NCI-H2107 (cell line): ENCODE measurements around the gene HSPG2.
"Not testable (repeated sequence)": the region's sequence is repeated elsewhere in the genome, so short reads cannot be mapped to it uniquely, and the experiment has no call there.

Experiments
- DNase-seq: peaks from one replicate; lab custom pipeline; 2025; lab: John Stamatoyannopoulos, UW

Gene HSPG2

GRCh38 chr1:21843208-21843607 lies 93.9 kb downstream of the HSPG2 start:
- DNase-seq, result no peak

DNA sequence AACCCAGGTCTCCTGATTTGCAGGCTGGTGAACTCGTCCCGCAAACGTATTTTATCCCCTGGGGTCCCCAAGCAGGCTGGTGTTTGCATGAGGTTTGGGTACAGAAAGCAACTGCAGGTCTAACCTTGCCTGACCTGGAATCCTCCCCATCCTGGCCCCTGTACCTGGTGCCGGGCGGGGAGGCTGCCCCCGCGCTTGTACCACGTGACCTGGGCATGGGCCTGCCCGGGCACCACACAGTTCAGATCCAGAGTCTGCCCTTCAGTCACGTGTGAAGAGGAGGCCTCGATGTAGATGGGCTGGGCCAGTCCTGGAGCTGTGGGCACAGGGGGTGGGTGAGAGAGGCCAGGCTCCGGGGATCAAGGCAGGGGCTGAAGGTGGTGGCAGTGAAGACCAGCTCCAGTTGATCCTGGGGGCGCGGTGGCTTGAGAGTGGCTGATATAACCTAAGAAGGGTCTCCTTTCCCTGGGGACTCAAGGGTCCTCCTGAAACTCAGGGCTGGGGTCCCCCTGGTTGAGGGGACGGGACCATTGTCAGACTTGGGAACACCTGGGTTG lies 94.4 kb downstream of the HSPG2 start:
- DNase-seq, result no peak

- DNase-seq, result no peak
Observed at GRCh38 chr1:21841852-21842466, 95.2 kb downstream of the HSPG2 start.

GRCh38 chr1:21840981-21841380 lies 96.1 kb downstream of the HSPG2 start:
- no peak for DNase-seq

- no peak for DNase-seq
Observed at GRCh38 chr1:21839337-21840037, 97.6 kb downstream of the HSPG2 start.

GRCh38 chr1:21838359-21839157 lies 98.6 kb downstream of the HSPG2 start:
- no peak for DNase-seq

- no peak for DNase-seq
Observed at GRCh38 chr1:21837476-21837875, 99.6 kb downstream of the HSPG2 start.

DNA sequence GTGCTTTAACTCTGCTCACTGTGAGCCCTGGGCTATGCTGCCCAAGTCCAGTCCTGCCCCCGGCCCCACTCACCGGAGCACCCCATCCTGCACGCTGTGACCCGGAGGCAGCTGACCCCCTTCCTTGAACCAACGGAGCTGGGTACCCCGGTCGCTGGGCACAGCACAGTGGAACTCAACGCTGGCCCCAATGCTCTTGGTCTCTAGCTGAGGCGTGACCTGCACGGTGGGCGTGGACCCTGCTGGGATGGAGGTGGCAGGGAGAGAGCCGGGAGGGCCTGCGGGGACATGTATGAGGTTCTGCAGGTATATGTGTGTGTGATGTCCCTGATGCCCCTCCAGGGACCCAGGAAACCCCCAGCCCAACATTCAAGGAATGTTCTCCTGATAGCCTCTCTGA lies 100.4 kb downstream of the HSPG2 start:
- no peak for DNase-seq

- no peak for DNase-seq
Observed at GRCh38 chr1:21836010-21836409, 101.1 kb downstream of the HSPG2 start.

GRCh38 chr1:21834666-21835065 lies 102.4 kb downstream of the HSPG2 start:
- no peak for DNase-seq

DNA sequence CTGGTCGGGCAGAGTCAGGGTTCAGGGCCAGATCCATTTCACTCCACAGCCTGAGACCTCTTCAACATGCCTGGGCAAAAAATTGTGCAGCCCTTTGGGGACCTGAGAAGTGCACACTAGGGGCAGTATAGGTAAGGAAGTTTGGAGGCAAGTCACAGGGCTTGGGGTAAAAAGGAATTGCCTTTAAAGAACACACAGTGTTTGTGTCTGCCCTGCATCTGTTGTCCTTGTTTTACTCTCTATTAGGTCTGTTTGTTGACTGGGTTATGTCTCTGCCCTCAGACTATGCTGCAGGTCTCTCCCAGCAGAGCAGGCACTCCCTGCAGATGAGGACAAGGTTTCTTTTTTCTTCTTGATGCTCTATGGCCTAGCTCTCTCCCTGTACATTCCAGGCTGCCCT lies 103.0 kb downstream of the HSPG2 start:
- no peak for DNase-seq

GRCh38 chr1:21833392-21833976 lies 103.6 kb downstream of the HSPG2 start:
- DNase-seq, result no peak

- no peak for DNase-seq
Observed at GRCh38 chr1:21831454-21831970, 105.6 kb downstream of the HSPG2 start.

DNA sequence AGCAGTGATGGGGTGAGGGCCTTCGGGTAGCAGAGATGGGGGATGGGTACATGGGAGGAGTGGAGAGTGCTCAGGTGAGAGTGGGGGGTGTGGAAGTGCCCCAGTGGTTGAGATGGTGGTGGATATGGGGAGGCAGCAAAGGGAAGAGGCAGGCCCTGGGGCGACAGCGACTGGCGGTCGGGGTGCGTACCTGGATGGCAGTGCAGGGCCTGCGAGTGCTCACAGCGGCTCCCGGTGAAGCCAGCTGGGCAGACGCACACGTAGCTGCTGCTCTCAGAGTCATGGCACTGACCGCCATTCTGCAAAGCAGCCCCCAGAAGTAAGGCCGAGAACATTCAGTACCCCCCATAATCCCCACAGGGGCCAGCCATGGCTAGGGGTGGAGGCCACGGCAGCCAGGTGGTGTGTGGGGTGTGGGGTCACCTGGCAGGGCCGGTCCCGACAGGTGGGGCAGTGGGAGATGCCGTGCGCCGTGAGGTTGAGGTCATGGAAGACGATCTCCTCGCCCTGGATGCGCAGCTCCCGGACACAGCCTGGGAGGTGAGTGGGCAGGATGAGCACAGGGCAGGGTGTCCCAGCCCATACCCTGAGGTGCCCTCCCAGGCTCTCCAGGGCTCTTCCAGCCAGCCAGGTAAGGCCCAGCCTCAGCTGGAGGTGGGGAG lies 106.2 kb downstream of the HSPG2 start:
- DNase-seq, result no peak

GRCh38 chr1:21829294-21829693 lies 107.8 kb downstream of the HSPG2 start:
- no peak for DNase-seq

DNA sequence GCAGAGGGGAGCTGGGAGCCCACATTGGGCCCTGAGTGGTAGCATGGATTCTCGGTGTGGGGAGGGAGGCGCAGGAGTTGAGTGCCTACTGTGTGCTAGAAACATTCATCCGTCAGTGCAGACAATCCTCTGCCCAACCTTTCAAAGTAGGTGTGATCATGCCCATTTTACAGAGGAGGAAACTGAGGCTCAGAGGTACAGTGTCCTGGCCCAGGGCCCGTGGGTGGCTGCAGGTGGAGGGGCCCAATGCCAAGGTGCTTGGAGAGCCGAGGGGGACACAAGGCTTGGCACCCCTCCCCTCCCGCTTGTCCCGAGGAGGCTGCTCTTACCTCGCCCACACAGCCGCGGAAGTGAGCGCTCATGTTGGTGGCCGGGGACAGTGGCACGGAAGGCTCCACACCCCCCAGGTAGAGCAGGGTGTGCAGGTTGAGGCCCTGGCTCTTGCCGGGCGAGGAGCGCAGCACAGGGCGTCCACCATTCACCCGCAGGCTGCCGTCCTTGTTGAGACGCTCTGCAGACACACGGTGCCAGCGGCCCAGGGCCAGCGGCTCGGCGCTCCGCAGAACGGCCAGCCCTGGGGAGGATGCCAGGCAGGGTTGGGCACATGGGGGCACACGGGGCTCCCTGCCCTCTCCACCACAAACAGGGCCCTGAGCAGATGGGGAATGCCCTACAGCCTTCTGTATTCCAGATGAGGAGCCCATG lies 108.5 kb downstream of the HSPG2 start:
- no peak for DNase-seq

DNA sequence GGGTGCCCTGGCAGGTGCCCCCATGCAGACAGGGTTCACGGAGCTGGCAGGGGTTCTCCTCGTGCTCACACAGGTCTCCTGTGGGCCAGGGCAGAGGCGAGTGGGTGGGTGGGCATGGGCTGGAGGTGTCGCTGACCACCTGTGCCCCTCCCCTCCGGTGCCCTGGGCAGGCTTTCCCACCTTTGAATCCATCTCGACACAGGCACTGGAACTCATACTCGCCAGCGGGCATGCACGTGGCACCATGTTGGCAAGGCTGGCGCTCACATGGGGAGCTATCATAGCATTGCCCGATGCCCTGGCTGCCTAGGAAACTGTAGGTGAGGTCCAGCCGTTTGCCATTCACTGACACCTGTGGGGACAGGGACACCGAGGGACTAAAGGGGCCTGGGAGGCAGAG lies 109.0 kb downstream of the HSPG2 start:
- no peak for DNase-seq

GRCh38 chr1:21827141-21827679 lies 109.9 kb downstream of the HSPG2 start:
- DNase-seq, result no peak

DNA sequence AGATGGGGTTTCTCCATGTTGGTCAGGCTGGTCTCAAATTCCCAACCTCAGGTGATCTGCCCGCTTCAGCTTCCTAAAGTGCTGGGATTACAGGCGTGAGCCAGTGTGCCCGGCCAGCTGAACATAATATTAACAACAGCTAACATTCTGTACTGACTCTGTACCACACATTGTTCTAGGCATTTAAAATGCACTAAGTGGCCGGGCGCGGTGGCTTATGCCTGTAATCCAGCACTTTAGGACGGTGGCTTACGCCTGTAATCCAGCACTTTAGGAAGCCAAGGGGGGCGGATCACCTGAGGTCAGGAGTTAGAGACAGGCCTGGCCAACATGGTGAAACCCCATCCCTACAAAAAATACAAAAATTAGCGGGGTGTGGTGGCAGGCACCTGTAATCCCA lies 110.4 kb downstream of the HSPG2 start:
- not testable (repeated sequence) for DNase-seq

- DNase-seq, result no peak
Observed at GRCh38 chr1:21825393-21825792, 111.7 kb downstream of the HSPG2 start.

GRCh38 chr1:21824926-21825325 lies 112.2 kb downstream of the HSPG2 start:
- no peak for DNase-seq
